ENCODE measurements around the gene TMEM9.

DNA sequence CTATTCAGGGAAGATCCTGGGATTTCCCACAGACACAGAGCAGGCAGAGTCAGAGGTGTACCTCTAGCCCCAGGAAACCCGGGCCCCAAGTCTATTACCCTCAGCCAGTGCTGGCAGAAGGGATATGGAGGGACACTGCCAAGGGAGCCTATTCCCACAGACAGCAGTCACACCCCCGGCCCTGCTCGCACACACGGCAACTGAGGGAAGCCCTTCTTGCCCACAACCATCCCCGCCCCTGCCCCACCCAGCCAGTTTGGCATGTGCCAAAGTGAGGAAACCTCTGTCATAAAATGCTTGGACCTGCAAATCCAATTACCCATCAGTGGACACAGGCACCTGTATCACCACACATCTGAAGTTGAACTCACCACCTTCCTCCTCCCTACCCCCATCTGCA, 48.6 kb downstream of the TMEM9 start:
- TF ChIP-seq POLR2AphosphoS5 (IDR thresholded peaks at IDR 0.05; ENCODE audit: borderline replicate concordance, low read depth, low read length): no peak
- TF ChIP-seq EZH2 (IDR thresholded peaks at IDR 0.05): no peak

Data from SK-N-MC (cell line).